Adrenal gland (tissue), 12 donors: ENCODE measurements around the gene VSIR. TPM values are rescaled to one million over a fixed set of nuclear protein-coding genes. Genes with fewer than 3 reads are reported as not detected.
A peak's percentile ranks its signal among the peaks of the same experiment; 100 is the strongest.

Experiments used
- DNase-seq, 7 donors: peaks; one replicate each; pipeline ENCODE4 v3.0.0-alpha.2; 2019 to 2020
- H3K27ac ChIP-seq, 5 donors: fragments of 200-600 bp; sonication (generic) in 4 of 5; 1 replicate in 3 of 5; 2 replicates in 2 of 5; pipeline versions ENCODE4 v1.5.1 to v1.8.0; 2016 to 2020; ENCODE audit warnings: mild to moderate bottlenecking in 1 of 5
- H3K27me3 ChIP-seq: fragments of 200-600 bp; 2 replicates; pipeline ENCODE4 v1.8.0; 2021
- H3K36me3 ChIP-seq, 2 donors: fragments of 200-600 bp; replicated peaks in 1 of 2; 1 replicate in 1 of 2; 2 replicates in 1 of 2; pipeline versions ENCODE4 v1.5.1 to v1.8.0; 2018 to 2022
- H3K4me1 ChIP-seq, 2 donors: fragments of 200-600 bp; replicated peaks in 1 of 2; 1 replicate in 1 of 2; 2 replicates in 1 of 2; pipeline versions ENCODE4 v1.5.1 to v1.8.0; 2018 to 2021
- H3K4me3 ChIP-seq, 4 donors: fragments of 200-600 bp; sonication (generic) in 3 of 4; one replicate each; pipeline ENCODE4 v1.5.1; 2016 to 2018
- H3K9me3 ChIP-seq, 3 donors: fragments of 200-600 bp; sonication (generic) in 1 of 3; replicated peaks in 1 of 3; 1 replicate in 2 of 3; 2 replicates in 1 of 3; pipeline versions ENCODE4 v1.5.1 to v1.8.0; 2016 to 2021
- POLR2A ChIP-seq, 2 donors: fragments of 450-650 bp; IDR thresholded peaks; one replicate each; pipeline ENCODE4 v1.6.1; 2017; ENCODE audit warnings: antibody characterized with exemption in 2 of 2, mild to moderate bottlenecking in 2 of 2, moderate library complexity in 1 of 2
- WGBS, 4 donors: extraction: QIAGEN DNeasy Blood & Tissue Kit in 2 of 4; methylation state at CpG; one replicate each; pipeline versions ENCODE4 v1.1.5 to v1.1.7; 2013 to 2017; 5-methylcytosine and 5-hydroxymethylcytosine counted together
- intact Hi-C, 2 donors: fragments of 100-400 bp; cut with DNase I; formaldehyde crosslinking; loops; one replicate each; pipeline versions ENCODE4 v1.14.1 to v1.15.0; 2022 to 2023
- polyA plus RNA-seq, 3 donors: library from polyadenylated mRNA; stranded (reverse); fragments of 200-250 nt in 2 of 3; fragments of 350-450 nt in 1 of 3; fragmentation: Illumina TruSeq in 1 of 3; extraction: RNeasy Lipid Tissue Mini Kit (QIAGEN cat#74804) in 1 of 3; gene quantifications; one replicate each; pipeline ENCODE4 v1.2.3, GENCODE V29; 2013 to 2014
- total RNA-seq, 9 donors: library from RNA; depleted of rRNA in 4 of 9; stranded (reverse); fragments of >200 nt in 4 of 9; fragments of 120-200 nt in 1 of 9; fragmentation: NEBNext Ultra II Directional in 1 of 9; extraction: Animal tissue kit (Norgen Biotek cat#: 25700) in 1 of 9; gene quantifications; one replicate each; pipeline versions ENCODE4 v1.1.0 to v1.2.4, GENCODE V29; 2013 to 2023
- TF ChIP-seq, protein P1 (sequence below), 6 experiments: fragments of 450-650 bp in 4 of 6; fragments of 200-600 bp in 2 of 6; sonication (generic) in 1 of 6; IDR thresholded peaks; 1 replicate in 5 of 6; 2 replicates in 1 of 6; pipeline versions ENCODE4 v1.5.1 to v1.8.0; 2016 to 2021; ENCODE audit warnings: antibody characterized with exemption in 6 of 6, mild to moderate bottlenecking in 2 of 6, moderate library complexity in 1 of 6
- donor health status: healthy with polysubstance abuse.
- donor health status: Bipolar disorder and iron deficiency.
- donor health status: DM: yes; HTN: yes; CAD: no.
- donor health status: DM: no; HTN: no; CAD: no.
- donor health status: DM: no; HTN: no; CAD: no.
- donor health status: DM: yes; HTN: yes; CAD: no.

VSIR gene
- total and polyA plus RNA-seq, 12 donors = 8.0 to 71.7 (median 35.4) TPM

DNA sequence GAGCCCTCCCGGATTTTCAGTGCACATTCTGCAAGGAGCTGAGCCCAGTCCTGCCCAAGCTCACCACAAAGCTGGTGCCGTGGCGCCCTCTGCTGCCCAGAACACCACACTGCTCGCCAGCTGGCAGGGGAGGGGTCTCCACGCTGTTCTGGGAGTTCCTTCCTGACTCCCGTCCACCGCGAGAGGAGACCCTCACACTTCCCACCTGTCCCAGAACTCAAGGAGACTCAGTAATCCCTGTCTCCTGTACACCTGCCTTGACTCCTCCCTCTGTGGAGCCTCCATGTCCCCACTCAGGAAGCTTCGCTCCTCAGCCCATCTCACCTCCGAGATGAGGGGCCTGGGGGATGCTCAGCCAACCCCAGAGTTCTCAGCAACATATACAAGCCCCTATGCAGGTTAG lies 65.0 kb downstream of the VSIR start:
- no peak overlapping the region for H3K27ac ChIP-seq
- no peaks in the 10 kb centered on the region for H3K9me3 ChIP-seq
- peaks cover 8 to 9% of the 10 kb centered on the region in 2 donors for H3K4me1 ChIP-seq
- intact Hi-C loops = loop anchor here (5.0 to 10.0 kb wide), 3 partner anchors 316 to 394 kb away; partner anchors contain the start of gene SLC29A3 (in 1 of the 2)
- H3K27me3 ChIP-seq = no peaks in the 10 kb centered on the region
- no peak for TF ChIP-seq POLR2A (IDR thresholded peaks at IDR 0.05)
- TF ChIP-seq, protein P1, sequence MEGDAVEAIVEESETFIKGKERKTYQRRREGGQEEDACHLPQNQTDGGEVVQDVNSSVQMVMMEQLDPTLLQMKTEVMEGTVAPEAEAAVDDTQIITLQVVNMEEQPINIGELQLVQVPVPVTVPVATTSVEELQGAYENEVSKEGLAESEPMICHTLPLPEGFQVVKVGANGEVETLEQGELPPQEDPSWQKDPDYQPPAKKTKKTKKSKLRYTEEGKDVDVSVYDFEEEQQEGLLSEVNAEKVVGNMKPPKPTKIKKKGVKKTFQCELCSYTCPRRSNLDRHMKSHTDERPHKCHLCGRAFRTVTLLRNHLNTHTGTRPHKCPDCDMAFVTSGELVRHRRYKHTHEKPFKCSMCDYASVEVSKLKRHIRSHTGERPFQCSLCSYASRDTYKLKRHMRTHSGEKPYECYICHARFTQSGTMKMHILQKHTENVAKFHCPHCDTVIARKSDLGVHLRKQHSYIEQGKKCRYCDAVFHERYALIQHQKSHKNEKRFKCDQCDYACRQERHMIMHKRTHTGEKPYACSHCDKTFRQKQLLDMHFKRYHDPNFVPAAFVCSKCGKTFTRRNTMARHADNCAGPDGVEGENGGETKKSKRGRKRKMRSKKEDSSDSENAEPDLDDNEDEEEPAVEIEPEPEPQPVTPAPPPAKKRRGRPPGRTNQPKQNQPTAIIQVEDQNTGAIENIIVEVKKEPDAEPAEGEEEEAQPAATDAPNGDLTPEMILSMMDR (IDR thresholded peaks at IDR 0.05) = peak; percentile 71 to 85 (median 79)
- no peaks in the 10 kb centered on the region for H3K36me3 ChIP-seq
- WGBS, 4 donors = 14 to 17% (median 15%) methylated on average over 8 to 10 of the region's 10 CpGs; no CpG with 5 or more reads in 1 of the 4 donors
- H3K4me3 ChIP-seq = no peak overlapping the region
- peak in 6 of 7 donors; percentile 43 to 63 (median 49) for DNase-seq

DNA sequence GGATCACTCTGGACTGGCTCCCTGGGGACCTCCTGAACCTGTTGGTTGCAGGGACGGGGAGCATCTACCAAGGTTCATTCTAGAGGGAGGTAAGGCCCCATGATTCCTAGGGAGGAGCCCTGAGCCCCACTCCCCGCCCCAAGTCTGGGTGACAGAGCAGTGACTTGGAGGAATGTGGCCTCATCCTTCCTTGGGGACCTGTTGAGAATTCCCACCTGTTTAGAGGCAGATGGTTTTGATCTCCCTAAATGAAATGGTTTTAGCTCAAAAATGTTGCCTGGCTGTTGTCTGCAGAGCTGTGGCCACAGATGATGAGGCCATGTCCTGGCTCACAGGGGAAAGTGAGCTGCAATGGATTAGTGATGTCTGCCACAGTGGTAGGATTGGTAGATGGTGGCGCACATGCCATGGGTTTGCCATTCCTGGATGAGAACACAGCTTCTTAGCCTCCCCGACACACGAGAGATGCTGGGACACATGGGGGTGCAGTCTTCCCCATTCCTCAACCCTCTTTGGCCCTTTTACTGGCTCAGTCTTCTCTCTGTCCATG lies 66.0 kb downstream of the VSIR start:
- intact Hi-C loops = loop anchor here (5.0 to 10.0 kb wide), 3 partner anchors 315 to 393 kb away; partner anchors contain the start of gene SLC29A3 (in 1 of the 2)

DNA sequence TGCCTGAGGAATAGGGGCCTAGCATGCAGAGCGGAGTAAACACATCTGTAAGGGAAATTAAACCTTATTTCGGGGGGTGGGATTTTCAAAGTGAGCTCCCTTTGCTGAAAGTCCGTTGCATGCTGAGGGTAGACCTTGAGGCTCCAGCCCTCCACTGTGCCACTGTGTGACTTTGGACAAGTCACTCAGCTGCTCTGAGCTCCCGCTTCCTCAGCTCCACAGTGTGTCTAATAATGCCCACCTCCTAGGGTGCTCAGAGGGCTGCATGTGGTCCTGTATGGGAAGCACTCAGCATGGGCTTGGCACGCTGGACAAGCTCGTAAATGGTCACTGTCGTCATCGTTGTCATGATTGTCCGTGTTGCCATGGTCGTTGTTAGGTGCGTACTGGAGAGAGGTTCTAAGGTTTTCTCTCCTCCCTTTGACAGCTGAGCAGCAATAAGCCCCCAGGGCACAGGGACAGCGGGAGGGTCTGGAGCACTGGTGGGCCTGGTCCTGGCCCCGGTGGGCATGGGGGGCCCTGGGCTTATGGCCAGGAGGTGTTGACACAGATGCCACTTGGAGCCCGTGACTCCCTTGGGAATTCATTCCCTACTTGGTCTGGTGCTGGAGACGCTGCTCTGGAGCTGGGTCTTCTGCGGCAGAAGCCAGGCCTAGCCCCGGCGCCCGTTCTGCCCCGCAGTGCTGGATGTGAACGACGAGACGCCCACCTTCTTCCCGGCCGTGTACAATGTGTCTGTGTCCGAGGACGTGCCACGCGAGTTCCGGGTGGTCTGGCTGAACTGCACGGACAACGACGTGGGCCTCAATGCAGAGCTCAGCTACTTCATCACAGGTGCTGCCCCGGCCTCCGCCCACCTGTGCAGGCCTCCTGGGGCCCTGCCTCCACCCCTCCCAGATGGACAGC lies 66.9 kb downstream of the VSIR start:
- Histone ChIP-seq H3K4me3 (no peak overlapping the region), H3K4me1 (no peaks in the 10 kb centered on the region), H3K27ac (no peak overlapping the region), H3K27me3 (no peaks in the 10 kb centered on the region), H3K36me3 (no peaks in the 10 kb centered on the region), H3K9me3 (no peaks in the 10 kb centered on the region)
- DNase-seq = no peak
- WGBS, 4 donors = 90 to 93% (median 92%) methylated on average over 13 to 35 of the region's 35 CpGs
- TF ChIP-seq, protein P1 (IDR thresholded peaks at IDR 0.05) = no peak
- no peak for TF ChIP-seq POLR2A (IDR thresholded peaks at IDR 0.05)
- intact Hi-C loops = loop anchor here (5.0 to 10.0 kb wide), 3 partner anchors 314 to 392 kb away; partner anchors contain the start of gene SLC29A3 (in 1 of the 2)

More for the DNA sequence above, 66.0 kb downstream of the VSIR start:
- DNase-seq = no peak
- no peaks in the 10 kb centered on the region for H3K9me3 ChIP-seq
- H3K4me1 ChIP-seq = no peaks in the 10 kb centered on the region
- no peaks in the 10 kb centered on the region for H3K27me3 ChIP-seq
- no peak for TF ChIP-seq POLR2A (IDR thresholded peaks at IDR 0.05)
- TF ChIP-seq, protein P1 (IDR thresholded peaks at IDR 0.05) = no peak
- no peaks in the 10 kb centered on the region for H3K36me3 ChIP-seq
- H3K4me3 ChIP-seq = no peak overlapping the region
- WGBS, 4 donors = 89 to 96% (median 93%) methylated on average over 4 to 5 of the region's 5 CpGs
- no peak overlapping the region for H3K27ac ChIP-seq

DNA sequence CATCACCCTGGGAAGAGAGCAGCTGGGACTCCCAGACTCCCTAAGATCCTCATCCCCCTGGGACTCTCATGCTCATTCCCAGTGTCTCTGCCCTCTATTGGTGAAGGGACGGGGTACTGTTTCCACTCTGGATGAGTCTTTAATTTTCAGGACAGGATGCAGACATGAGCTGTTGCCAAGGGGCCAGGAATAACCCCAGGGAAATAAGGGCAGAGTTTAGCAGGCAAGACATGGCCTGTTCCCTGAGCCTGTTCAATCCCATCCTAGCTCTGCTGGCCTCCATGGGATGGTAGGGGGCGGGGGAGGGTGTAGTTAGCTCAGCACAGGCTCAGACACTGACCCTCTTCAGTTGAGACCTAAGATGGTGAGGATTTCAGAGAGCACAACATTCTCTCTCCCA lies 67.7 kb downstream of the VSIR start:
- Histone ChIP-seq H3K4me3 (no peak overlapping the region), H3K9me3 (no peaks in the 10 kb centered on the region), H3K27me3 (no peaks in the 10 kb centered on the region), H3K36me3 (no peaks in the 10 kb centered on the region), H3K4me1 (no peaks in the 10 kb centered on the region), H3K27ac (no peak overlapping the region)
- TF ChIP-seq POLR2A (IDR thresholded peaks at IDR 0.05) = no peak
- TF ChIP-seq, protein P1 (IDR thresholded peaks at IDR 0.05) = no peak
- intact Hi-C loops = loop anchor here (5.0 to 10.0 kb wide), 3 partner anchors 313 to 391 kb away; partner anchors contain the start of gene SLC29A3 (in 1 of the 2)
- WGBS, 4 donors = 48 to 85% (median 71%) methylated on average over 2 of the region's 2 CpGs
- no peak for DNase-seq
